H9 (cell line): Measurements from ENCODE around the gene GABPB2. TPM values are rescaled to one million over a fixed set of nuclear protein-coding genes. Genes with fewer than 3 reads are reported as not detected.

ENCODE experiments used
- DNase-seq: peaks from one replicate; pipeline ENCODE4 v3.0.0-alpha.2; 2017
- H2AFZ ChIP-seq: one replicate; pipeline ENCODE4 v1.6.1; 2013; ENCODE audit warnings: mild to moderate bottlenecking, low read length, control low read depth, moderate library complexity
- H2AK5ac ChIP-seq: 2 replicates; pipeline ENCODE4 v1.6.1; 2013; ENCODE audit warnings: low read length, control low read depth, mixed read lengths; ENCODE audit not compliant: insufficient read length
- H2BK120ac ChIP-seq: one replicate; pipeline ENCODE4 v1.6.1; 2013; ENCODE audit warnings: low read depth, mild to moderate bottlenecking, low read length, control low read depth, inconsistent platforms; ENCODE audit not compliant: poor library complexity, severe bottlenecking
- H2BK12ac ChIP-seq: 2 replicates; pipeline ENCODE4 v1.6.1; 2013; ENCODE audit warnings: low read length, control low read depth, mixed read lengths, low read depth; ENCODE audit not compliant: insufficient read length
- H2BK15ac ChIP-seq: 2 replicates; pipeline ENCODE4 v1.6.1; 2013; ENCODE audit warnings: low read depth, low read length, control low read depth
- H2BK20ac ChIP-seq: one replicate; pipeline ENCODE4 v1.6.1; 2013; ENCODE audit warnings: low read depth, mild to moderate bottlenecking, low read length, control low read depth, inconsistent platforms; ENCODE audit not compliant: poor library complexity, severe bottlenecking
- H2BK5ac ChIP-seq: 2 replicates; pipeline ENCODE4 v1.6.1; 2013; ENCODE audit warnings: low read length, control low read depth, mixed read lengths; ENCODE audit not compliant: insufficient read length
- H3K14ac ChIP-seq: 2 replicates; pipeline ENCODE4 v1.6.1; 2013; ENCODE audit warnings: low read length, control low read depth; ENCODE audit not compliant: insufficient read depth
- H3K18ac ChIP-seq: 2 replicates; pipeline ENCODE4 v1.6.1; 2013; ENCODE audit warnings: low read depth, mild to moderate bottlenecking, mixed read lengths, low read length, control low read depth; ENCODE audit not compliant: insufficient read length
- H3K23ac ChIP-seq: 2 replicates; pipeline ENCODE4 v1.6.1; 2013; ENCODE audit warnings: low read length, control low read depth, mixed read lengths, low read depth; ENCODE audit not compliant: insufficient read length
- H3K23me2 ChIP-seq: 2 replicates; pipeline ENCODE4 v1.6.1; 2013; ENCODE audit warnings: low read depth, mild to moderate bottlenecking, mixed read lengths, low read length, control low read depth; ENCODE audit not compliant: insufficient read length, poor library complexity, severe bottlenecking
- H3K27ac ChIP-seq: 2 replicates; pipeline ENCODE4 v1.5.1; 2013; ENCODE audit warnings: low read length, control low read depth, mixed read lengths, low read depth; ENCODE audit not compliant: insufficient read length
- H3K27me3 ChIP-seq: 2 replicates; pipeline ENCODE4 v1.6.1; 2013; ENCODE audit warnings: low read length, control low read depth, inconsistent platforms; ENCODE audit not compliant: insufficient read depth
- H3K4ac ChIP-seq: 2 replicates; pipeline ENCODE4 v1.6.1; 2013; ENCODE audit warnings: low read depth, mild to moderate bottlenecking, control low read depth, inconsistent platforms, low read length, moderate library complexity
- H3K4me1 ChIP-seq: 2 replicates; pipeline ENCODE4 v1.6.1; 2013; ENCODE audit warnings: low read length, control low read depth, inconsistent platforms; ENCODE audit not compliant: insufficient read depth
- H3K4me2 ChIP-seq: 2 replicates; pipeline ENCODE4 v1.6.1; 2013; ENCODE audit warnings: low read length, control low read depth, mixed read lengths; ENCODE audit not compliant: insufficient read length, insufficient read depth
- H3K56ac ChIP-seq: 2 replicates; pipeline ENCODE4 v1.6.1; 2013; ENCODE audit warnings: low read depth, mild to moderate bottlenecking, mixed read lengths, low read length, control low read depth; ENCODE audit not compliant: insufficient read length
- H3K79me1 ChIP-seq: 2 replicates; pipeline ENCODE4 v1.6.1; 2013; ENCODE audit warnings: low read depth, mild to moderate bottlenecking, moderate library complexity, low read length, control low read depth, inconsistent platforms; ENCODE audit not compliant: insufficient read depth, poor library complexity, severe bottlenecking
- H3K79me2 ChIP-seq: 2 replicates; pipeline ENCODE4 v1.6.1; 2013; ENCODE audit warnings: low read length, control low read depth, inconsistent platforms; ENCODE audit not compliant: insufficient read depth
- H3K9ac ChIP-seq: 2 replicates; pipeline ENCODE4 v1.6.1; 2013; ENCODE audit warnings: low read length, control low read depth, mixed read lengths; ENCODE audit not compliant: insufficient read length; ENCODE audit errors: extremely low read depth
- H3K9me3 ChIP-seq: one replicate; pipeline ENCODE4 v1.6.1; 2013; ENCODE audit warnings: low read depth, low read length, inconsistent platforms; ENCODE audit not compliant: control insufficient read depth
- H3T11ph ChIP-seq: one replicate; pipeline ENCODE4 v1.6.1; 2013; ENCODE audit warnings: mild to moderate bottlenecking, low read length, control low read depth, inconsistent platforms
- H4K20me1 ChIP-seq: one replicate; pipeline ENCODE4 v1.6.1; 2013; ENCODE audit not compliant: control insufficient read depth, insufficient read length, insufficient read depth
- H4K5ac ChIP-seq: 2 replicates; pipeline ENCODE4 v1.6.1; 2013; ENCODE audit warnings: low read depth, mild to moderate bottlenecking, mixed read lengths, low read length, control low read depth; ENCODE audit not compliant: insufficient read length
- H4K8ac ChIP-seq: replicated peaks from 2 replicates; pipeline ENCODE4 v1.6.1; 2013; ENCODE audit warnings: low read length, control low read depth, mixed read lengths, low read depth; ENCODE audit not compliant: insufficient read length
- H4K91ac ChIP-seq: 2 replicates; pipeline ENCODE4 v1.6.1; 2013; ENCODE audit warnings: low read depth, mild to moderate bottlenecking, moderate library complexity, mixed read lengths, low read length, control low read depth; ENCODE audit not compliant: insufficient read length
- H3K27ac Mint-ChIP-seq, 3 experiments: 2 replicates in 2 of 3; 3 replicates in 1 of 3; pipeline ENCODE4 v1.8.0; 2020 to 2021; ENCODE audit warnings: mixed read lengths in 3 of 3, mild to moderate bottlenecking in 1 of 3, moderate library complexity in 1 of 3
- H3K27me3 Mint-ChIP-seq: 2 replicates; pipeline ENCODE4 v1.8.0; 2021; ENCODE audit warnings: low read depth, mild to moderate bottlenecking, moderate library complexity, mixed read lengths
- H3K36me3 Mint-ChIP-seq, 3 experiments: 2 replicates in 2 of 3; 3 replicates in 1 of 3; pipeline ENCODE4 v1.8.0; 2020 to 2021; ENCODE audit warnings: low read depth in 3 of 3, mixed read lengths in 3 of 3; ENCODE audit not compliant: insufficient read depth in 1 of 3
- H3K4me1 Mint-ChIP-seq, 2 experiments: 2 replicates each; pipeline ENCODE4 v1.8.0; 2020; ENCODE audit warnings: mixed read lengths in 2 of 2
- H3K4me3 Mint-ChIP-seq, 2 experiments: 2 replicates in 1 of 2; 3 replicates in 1 of 2; pipeline ENCODE4 v1.8.0; 2020 to 2021; ENCODE audit warnings: mild to moderate bottlenecking in 2 of 2, mixed read lengths in 2 of 2, moderate library complexity in 1 of 2
- H3K9me3 Mint-ChIP-seq, 2 experiments: 2 replicates in 1 of 2; 3 replicates in 1 of 2; pipeline ENCODE4 v1.8.0; 2020; ENCODE audit warnings: mild to moderate bottlenecking in 2 of 2, mixed read lengths in 2 of 2, moderate library complexity in 1 of 2
- CTCF ChIP-seq: fragments of 200-600 bp; sonication (generic); conservative IDR thresholded peaks from 3 replicates; pipeline ENCODE4 v1.8.0; 2021; ENCODE audit warnings: antibody characterized with exemption, mild to moderate bottlenecking
- WGBS: extraction: QIAGEN DNeasy Blood & Tissue Kit; methylation state at CpG from one replicate; pipeline ENCODE4 v1.1.7; 2013; ENCODE audit warnings: missing lambda C conversion rate, low lambda C conversion rate, mixed read lengths; ENCODE audit not compliant: insufficient read length; ENCODE audit errors: extremely low coverage; 5-methylcytosine and 5-hydroxymethylcytosine counted together
- total RNA-seq: library from RNA; stranded (reverse); gene quantifications from 2 replicates; pipeline ENCODE4 v1.2.1, GENCODE V29; 2021

Gene GABPB2
- total RNA-seq, 1 experiment from 2014 or later: 4.1 TPM

DNA sequence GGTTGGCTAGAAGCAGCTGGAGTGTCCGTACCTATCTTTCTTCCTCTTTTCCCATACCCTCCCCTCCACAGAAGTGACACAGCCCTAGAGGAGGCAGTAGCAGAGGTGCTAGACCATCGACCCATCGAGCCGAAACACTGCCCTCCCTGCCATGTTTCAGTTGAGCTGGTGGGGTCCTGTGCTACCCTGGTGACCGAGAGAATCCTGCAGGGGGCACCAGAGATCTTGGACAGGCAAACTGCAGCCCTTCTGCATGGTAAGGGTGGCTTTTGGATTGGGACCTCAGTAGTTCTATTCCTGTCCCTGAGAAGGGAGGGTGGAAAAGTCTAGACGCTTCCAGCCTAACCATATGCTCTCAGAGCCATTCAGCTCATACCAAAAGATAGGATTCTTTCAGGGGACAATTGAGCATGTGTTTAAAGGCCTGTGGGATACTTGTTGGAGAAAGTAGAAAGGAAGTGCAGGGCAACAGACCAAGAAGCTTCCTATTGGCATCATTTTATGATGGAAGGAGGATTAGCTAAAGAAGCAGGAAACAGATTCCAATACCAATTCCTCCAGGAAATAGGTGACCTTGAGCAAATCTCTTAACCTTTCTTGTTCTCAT is 45.9 kb upstream of the GABPB2 start:
- Histone ChIP-seq H4K91ac (no peak overlapping the region), H4K20me1 (no peaks in the 10 kb centered on the region), H3K27me3 (no peaks in the 10 kb centered on the region), H4K5ac (no peak overlapping the region), H3T11ph (no peak overlapping the region), H2BK120ac (no peak overlapping the region), H2BK15ac (no peak overlapping the region), H3K9ac (no peak overlapping the region), H3K9me3 (no peaks in the 10 kb centered on the region), H2BK20ac (no peak overlapping the region), H2BK12ac (no peak overlapping the region), H4K8ac (peak overlapping the region; percentile 77), H3K18ac (no peak overlapping the region), H3K23me2 (no peaks in the 10 kb centered on the region), H3K14ac (no peak overlapping the region), H2AK5ac (no peak overlapping the region), H2BK5ac (no peak overlapping the region), H3K4me2 (no peak overlapping the region), H3K79me2 (no peaks in the 10 kb centered on the region), H3K4me1 (no peaks in the 10 kb centered on the region), H3K56ac (peak overlapping the region; percentile 86), H3K27ac (no peak overlapping the region), H3K79me1 (no peaks in the 10 kb centered on the region), H3K23ac (no peak overlapping the region), H3K4ac (no peak overlapping the region), H2AFZ (no peak overlapping the region)
- Mint-ChIP-seq H3K9me3 (no peaks in the 10 kb centered on the region), H3K4me1 (peaks cover 0 to 5% of the 10 kb centered on the region in 2 experiments; a peak in 2 of 4 replicates), H3K27ac (peak overlapping the region in 1 of 3 experiments; percentile 63; a peak in 2 of 7 replicates), H3K36me3 (peaks cover 16 to 39% (median 39%) of the 10 kb centered on the region in 3 experiments; a peak in 6 of 7 replicates), H3K27me3 (no peaks in the 10 kb centered on the region), H3K4me3 (peak overlapping the region in 1 of 2 experiments; percentile 54; a peak in 1 of 5 replicates)
- peak; percentile 92 for DNase-seq
- WGBS: no CpG with 5 or more reads among the region's 6 CpGs
- peak; percentile 88 for TF ChIP-seq CTCF
